CD4-positive, alpha-beta T cell treated with Interleukin-2 at 100 ng/mL for 4 hours (primary cell): ENCODE data around the gene BOD1.
"Not testable (repeated sequence)": the region's sequence is repeated elsewhere in the genome, so short reads cannot be mapped to it uniquely, and the experiment has no call there.

Experiments used
- DNase-seq: peaks from one replicate; pipeline ENCODE4 v3.0.0-alpha.2; 2020; ENCODE audit warnings: low spot score

Gene BOD1

DNA sequence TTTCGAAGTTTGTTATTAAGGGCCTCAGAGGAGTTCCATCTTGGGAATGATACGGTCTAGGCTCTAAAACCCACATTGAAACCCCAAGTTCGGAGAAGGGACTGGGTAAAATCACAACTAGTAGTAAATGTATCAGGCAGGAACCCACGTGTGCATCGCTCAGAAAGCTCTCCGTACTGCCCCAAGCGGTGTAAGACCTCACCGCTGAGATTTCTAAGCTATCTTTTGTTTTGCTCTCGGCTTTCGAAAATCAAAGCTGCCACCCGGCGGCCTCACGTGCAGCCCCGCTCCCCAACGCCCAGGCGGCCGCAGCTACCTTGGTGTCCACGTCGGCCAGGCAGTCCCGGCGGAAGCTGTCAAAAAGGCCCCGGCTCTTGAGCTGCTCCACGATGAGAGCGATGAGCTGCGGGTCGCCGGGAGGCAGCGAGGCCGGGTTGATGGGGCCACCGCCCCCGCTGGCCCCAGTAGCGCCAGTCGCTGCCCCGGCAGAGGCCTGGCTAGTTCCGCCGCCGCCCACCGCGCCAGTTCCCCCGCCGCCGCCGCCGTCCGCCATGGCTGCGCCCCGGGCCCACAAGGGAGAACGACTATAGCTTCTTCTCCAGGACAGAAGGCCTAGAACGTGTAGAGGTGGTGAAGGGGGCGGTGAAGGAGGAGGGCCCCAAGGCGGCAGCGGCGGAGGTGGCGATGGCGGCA lies 420 bp downstream of the BOD1 start:
- peak; percentile 74 for DNase-seq

DNA sequence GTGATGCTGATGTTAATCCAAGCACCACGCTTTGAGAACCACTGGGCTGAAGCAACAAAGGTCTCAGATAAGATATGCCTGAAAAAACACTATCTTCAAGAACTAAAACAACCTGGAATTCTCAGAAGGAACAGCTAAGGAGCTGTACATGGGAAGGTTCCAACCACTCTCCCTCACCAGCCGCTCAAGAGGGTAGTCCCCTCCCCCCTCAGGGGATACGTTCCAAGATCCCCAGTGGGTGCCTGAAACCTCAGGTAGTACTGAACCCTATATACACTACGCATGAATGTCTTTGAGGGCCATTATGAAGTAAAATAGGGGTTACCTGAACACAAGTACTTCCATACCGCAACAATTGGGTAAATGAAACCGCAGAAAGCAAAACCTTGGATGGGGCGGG lies 1.9 kb downstream of the BOD1 start:
- DNase-seq, result no peak

DNA sequence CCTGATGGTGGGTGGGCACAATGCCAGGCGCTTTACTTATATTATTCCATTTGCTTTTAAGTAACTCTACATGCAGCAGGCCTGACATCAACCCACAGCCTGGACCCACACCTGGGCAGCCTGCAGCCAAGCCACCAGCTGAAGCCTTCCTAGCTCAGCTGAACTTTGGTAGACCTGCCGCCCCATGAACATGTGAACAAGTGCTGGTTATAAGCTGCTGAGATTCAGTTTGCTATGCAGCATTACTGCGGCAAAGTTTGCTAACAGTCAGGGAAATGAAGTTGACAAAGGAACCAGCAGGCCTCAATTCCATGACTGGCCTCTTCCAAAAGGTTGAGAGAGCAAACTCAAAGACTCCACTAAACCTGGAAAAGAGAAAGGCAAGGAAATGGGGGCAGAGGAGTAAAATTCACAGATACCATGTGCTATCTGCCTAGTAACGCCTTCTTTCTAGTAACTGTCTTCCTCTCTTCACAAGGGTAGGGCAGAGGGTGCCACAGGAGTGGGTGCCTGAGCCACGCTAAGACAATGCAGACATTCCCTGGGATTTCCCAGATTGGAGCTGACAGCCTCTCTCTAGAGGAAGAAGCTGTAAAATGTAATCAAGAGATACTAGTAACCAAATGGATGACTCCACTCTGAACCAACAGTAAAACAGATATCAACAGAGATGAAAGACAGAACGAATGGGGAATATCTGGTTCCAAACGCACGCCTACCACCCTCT lies 2.9 kb downstream of the BOD1 start:
- no peak for DNase-seq

DNA sequence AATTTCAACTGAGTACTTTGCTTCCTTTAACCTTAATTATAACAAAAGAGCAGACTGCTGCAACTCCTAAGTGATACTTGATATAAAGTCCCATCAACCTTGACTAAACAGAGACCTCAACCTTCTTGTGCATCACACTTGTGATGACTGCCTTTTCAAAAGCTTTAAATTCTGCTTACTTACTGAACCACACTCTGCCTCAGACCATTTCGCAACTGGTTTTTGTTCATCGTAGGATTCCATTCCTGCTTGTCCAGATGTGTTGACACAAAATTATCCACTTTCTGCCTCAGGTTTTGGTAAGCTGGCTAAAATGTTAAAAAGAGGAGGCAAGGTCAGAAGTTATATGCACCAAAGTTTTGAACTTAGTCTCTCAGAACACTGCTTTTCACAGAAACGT lies 3.5 kb downstream of the BOD1 start:
- DNase-seq, result no peak

DNA sequence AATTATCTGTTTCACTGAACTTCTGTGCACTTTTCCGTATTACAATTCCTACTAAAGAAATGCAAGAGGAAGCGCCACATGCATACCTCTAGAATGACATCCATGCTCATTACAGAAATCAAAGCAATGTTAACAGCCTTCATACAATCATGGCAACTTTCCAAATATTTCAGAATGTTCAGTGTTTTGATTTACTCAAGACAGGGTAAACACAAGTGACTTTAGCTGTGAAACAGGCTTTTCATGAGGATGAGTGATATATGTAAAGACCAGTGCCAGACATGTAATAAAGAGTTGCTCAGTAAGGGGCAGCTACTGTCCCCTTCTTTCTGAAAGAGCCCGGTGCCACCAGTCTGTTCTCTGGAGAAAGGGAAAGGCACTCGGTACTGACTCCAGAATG lies 4.7 kb downstream of the BOD1 start:
- DNase-seq, result no peak

DNA sequence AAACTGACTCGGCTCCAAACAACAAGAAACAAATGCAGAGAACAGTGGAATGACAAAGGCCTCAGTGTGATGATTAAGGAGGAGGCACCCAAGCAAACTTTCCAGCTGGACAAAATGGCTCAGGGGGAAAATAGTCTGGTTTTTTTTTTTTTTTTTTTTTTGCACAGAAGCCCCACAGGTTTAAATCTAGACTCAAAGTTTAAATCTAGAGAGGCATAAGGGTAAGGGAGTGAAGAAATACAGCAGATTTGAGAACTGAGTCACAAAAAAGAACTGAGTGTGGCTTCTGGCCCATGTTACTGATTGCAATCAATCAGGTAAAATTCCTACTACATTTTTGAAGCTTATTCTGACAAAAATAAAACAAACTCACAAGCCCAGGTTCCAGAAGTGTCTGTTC lies 12.3 kb downstream of the BOD1 start:
- no peak for DNase-seq

DNA sequence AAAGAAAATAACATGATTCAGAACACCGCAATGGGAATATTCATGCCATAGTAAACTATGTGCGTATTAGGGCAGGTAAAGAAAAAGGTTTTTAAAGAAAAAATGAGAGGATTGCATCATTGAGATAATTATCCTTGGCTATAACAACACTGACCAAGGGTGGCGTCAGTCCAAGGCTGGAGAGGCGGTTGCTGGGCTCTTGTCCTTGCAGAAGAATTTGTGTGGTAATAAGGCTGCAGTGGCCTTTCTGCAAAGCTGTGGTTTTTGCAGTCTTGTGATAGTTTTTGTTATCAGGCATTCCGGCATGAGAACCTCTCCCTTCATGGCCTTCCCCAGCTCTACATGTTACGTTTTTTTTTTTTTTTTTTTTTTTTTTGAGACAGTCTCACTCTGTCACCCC lies 14.0 kb downstream of the BOD1 start:
- no peak for DNase-seq

DNA sequence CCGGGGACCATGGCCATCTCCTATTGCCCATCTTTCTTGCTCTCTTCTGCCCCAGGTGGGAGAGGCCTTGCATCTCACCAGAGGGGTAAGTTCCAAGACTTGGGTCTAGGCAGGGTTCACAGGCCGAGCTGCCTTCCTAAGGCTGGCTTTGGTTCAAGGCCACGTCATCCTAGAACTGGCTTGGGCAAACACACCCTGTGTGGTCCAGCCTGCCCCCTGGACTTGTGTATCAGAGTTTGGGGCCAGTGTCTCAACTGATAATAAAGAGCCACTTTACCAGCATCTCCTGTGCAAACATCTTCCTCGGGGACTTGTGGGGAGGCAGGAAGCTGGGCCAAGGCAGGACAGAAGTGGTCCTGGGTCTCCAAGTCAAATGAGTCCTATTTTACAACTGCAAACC lies 17.8 kb downstream of the BOD1 start:
- no peak for DNase-seq

DNA sequence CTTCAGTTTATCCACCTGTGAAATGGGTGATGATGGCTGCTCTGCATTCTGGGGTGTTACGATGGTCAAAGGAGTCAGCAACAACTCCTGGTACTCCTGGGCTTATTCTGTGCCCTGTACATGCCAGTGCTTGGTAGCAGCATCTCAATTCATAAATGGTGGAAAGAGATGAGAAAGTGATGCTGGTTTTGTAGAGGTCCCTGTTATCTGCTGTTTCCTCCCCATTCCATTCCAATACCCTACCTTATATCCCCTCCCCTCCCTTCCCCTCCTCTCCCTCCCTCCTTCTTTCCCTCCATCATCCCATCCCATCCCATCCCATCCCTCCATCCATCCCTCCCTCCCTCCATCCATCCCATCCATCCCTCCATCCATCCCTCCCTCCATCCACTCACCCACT lies 19.1 kb downstream of the BOD1 start:
- no peak for DNase-seq

DNA sequence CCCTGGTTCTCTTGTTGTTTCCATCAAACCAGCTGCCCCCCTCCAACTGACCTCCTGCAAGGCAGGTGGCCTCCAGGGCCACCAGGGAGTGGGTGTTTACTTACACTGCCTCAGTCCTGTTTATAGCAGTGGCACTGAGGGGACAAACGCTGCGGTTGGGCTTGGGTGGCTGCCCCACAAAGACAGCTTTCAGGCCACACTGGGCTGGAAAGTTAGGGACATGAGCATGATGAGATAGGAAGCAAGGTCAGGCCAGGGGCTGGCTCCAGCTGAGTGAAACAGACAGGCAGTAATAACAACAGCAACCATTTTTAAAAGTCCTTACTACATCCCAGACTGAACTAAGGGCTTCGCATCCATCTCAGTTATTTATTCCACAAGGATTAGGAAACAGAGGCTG lies 20.6 kb downstream of the BOD1 start:
- DNase-seq, result no peak

DNA sequence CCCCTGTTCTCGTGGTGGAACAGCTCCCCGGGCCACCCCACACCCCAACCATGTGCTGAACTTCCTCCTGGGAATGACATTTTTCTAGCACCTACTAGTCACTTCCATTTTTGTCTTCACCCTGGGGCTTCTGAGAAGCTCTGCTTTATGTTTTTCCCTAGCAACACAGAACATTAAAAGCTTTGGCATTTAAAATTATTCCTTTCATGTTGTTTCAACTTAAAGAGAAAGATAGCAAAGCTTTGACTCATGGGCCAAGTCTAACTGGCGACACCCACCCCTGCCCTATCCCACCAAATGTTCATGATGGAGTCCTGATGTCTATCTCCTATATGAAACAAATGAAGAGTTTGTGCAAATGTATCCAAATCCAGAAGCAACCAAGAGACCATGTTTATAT lies 22.4 kb downstream of the BOD1 start:
- no peak for DNase-seq

DNA sequence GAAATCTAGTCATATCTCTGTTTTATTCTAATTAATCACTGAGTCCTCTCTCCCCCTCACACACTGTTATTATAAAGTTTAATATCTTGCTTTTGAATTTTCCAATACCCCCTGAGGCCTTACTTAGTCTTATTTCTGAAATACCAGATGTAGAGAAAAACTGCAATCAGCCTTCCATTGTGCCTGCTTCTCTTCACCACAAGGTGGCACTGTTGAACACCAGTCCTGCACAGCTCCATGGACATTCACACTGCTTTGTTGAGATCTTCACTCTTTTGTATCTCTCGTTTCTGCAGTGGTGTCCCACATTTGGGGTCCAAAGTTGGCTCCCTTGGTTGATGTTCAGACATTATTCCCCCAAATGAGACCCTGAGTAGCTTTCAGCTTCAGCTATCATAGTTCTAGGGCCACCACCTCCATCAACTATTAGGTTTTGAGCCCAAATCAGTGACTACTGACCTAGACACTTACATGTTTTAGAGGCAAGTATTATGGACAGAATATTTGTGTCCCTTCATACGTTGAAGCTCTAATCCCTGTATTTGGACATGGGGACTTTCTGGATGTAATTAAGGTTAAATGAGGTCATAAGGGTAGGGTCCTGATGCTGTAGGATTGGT lies 24.3 kb downstream of the BOD1 start:
- DNase-seq, result no peak

DNA sequence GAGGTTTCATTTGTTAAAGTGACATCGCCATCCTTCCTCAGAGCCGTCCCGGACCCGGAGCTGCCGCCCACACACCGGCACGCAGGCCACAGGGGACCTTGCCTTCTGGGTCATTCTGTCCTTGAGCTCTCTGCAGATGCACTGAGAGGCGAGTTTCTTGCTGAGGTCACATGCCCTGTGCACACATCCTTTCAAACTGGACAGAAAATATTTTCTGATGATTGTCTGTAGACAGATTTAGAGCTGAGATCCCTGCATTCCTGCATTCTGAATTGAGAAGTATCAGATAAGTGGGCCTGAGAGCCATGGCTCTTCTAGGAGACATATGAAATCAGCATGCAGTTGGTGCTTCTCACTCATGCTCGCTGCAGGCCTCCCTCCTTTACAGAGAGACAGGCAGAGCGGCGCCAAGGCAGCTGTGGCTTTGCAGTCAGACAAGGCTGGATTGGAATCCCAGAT lies 25.4 kb downstream of the BOD1 start:
- no peak for DNase-seq

DNA sequence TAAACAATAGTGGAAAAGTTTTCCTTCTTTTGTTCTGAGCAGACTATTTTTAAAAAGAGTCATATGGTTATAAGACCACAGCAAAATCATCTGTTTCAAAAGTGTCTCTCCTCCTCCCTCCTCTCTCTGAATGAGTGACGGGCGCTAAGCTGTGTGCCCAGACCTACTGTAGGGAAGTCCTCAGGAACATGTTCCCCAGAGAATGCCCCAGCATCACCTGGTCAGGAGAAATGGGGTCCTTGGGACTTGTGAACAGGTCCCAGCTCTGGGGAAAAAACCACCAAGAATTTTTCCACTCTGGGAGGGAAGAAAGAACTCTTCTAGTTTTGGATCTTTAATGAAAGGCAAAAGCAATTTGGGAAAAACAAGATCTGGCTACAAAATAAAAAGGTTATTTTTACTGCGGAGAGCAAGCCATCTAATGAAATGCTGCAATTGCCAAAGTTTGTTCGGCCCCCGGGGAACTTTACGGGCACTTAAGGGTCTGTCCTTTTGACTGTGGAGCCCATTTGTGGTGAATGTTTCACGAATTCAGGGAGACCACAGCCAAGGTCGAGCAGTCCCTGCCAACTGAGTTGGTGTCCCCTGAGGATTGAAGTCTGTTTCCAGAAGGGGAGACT lies 25.9 kb downstream of the BOD1 start:
- DNase-seq, result no peak

DNA sequence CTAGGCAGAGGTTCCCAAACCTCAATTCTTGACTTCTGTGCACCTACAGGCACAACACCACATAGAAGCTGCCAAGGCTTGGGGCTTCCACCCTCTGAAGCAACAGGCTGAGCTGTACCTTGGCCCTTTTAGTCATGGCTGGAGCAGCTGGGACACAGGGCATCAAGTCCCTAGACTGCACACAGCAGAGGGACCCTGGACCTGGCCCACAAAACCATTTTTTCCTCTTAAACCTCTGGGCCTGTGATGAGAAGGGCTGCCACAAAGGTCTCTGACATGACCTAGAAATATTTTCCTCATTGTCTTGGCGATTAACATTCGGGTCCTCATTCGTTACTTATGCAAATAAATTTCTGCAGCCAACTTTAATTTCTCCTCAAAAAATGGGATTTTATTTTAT lies 30.3 kb downstream of the BOD1 start:
- not testable (repeated sequence) for DNase-seq

DNA sequence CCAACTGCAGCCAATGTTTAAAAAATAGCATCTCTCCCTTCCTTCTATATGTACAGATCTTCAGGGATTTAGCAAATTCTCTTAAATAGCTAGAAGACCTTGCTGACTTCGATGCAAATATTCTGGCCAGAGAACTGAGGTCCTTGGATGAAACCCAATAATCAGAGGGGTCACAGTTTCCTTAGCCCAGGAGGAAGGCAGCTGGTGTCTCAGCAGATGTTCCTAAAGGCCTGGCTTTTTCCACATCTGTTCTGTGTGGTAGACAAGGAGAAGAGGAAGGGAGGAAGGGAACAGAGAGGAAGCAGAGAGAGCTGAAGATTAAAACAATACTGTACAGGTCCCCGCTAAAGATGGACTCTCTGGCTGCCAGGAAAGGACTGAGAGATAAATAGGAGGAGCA lies 33.1 kb downstream of the BOD1 start:
- no peak for DNase-seq

DNA sequence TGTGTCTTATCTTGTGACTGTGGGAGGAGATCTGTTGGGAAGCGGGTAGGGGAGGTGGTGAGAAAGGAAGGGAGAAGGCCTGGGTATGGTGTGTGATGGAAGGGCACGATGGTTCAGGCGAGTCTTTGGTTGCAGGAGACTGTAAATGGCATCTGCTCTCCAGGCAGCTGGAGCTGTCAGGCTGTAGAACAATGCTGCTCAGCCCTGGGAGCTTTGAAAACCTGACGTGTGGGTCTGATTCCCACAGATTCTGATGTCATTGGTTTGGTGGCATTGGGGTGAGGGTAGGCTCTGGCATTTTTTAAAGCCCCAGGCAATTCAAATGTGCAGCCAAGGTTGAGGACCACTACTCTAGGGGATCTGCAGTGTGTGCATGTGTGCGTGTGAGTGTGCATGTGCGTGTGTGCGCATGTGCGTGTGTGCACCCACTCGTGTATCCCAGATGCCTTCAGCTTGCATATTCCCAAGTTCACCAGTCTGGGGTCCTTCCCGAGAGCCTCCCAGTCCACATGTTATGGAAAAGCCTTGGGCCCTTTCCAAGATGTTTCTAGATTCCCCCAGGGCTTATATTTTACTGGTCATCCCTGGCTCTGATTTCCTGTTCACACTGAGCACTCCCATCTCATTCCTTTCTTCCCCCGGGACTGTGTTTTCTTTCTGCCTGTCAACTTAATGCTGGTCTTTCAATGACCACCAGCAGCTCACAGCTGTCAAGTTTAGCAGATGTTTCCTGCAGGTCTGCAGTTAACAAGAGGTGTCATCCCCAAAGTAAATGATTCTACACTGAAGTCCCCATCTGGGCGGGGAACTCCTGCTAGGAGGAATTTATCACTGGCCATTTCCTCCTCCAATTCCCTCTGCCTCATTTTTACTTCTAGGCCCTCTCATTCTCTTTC lies 34.0 kb downstream of the BOD1 start:
- no peak for DNase-seq

DNA sequence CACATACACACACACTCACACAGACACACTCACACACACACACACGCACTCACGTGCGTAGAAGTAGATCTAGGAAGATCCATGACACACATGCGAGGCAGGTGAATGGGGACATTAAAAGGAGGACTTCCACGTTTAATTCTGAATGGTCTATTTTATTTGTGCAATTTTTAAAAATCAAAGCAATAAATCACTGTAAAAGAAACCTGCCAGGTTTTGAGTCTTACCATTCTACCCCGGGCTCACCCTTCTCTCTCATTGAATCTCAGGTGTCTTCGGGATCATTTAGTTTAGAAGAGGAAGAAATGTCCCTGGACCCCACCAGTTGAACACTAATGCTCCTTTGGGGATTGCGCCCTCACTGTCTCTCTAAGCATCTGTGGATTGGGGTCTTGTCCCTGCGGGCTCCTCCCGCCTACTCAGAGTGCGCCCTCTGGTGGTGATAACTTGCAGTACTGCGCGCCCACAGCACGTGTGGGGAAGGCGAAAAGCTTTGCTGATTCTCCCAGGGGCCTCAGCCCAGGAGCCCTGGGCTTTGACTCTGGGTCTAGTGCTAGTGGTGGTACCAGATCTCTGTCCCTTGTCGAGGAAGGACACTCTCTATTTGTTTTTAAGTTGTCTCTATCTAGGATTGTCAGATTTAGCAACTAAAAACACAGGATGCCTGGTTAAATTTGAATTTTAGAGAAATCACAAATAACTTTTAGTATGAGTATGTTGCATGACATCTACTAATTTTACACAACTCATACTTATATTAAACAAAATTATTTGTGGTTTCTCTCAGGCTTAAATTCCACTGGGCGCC lies 34.8 kb downstream of the BOD1 start:
- DNase-seq, result peak; percentile 17

DNA sequence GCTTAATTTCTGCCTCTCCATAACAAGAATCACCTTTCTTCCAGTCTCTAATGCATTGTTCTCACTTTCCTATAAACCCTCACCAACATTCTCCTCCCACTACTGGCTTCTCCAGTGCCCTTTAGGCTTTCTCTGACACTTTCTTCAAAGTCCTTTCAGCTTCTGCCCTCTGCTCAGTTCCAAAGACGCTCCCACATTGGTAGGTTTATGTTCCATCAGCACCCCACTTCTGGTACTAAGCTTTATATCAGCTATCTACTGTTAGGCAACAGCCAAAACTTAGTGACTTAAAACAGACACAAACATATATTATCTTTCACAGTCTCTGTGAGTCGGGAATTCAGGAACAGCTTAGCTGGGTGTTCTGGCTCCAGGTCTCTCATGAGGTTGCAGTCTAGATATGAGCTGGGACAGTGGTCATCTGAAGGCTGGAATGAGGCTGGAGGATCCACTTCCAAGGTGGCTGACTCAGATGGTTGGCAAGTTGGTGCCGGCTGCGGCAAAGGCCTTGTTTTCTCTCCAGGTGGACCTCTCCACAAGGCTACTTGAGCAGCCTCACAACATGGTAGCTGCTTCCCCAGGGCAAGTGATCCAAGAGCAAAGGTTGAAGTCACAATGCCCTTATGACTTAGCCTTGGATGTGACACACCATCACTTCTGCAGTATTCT lies 37.4 kb downstream of the BOD1 start:
- no peak for DNase-seq

DNA sequence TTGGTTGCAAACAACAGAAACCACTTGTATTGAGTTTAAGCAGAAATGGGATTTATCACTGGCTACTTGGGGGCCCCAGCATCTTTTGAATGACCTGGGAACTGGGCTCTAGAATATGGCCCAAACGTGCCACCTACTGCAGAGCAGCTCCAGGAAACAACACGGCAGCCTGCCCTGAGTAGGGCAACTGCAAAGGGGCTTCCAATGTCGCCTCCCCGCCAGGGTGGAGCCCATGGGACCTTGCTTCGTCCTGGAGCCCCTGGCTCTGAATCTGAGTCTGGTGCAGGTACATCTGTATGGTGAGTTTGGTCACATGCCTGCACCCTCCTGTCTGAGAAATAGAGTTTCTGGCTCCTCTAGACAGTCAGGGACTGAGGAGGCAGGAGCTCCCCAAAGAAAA lies 38.6 kb downstream of the BOD1 start:
- no peak for DNase-seq

DNA sequence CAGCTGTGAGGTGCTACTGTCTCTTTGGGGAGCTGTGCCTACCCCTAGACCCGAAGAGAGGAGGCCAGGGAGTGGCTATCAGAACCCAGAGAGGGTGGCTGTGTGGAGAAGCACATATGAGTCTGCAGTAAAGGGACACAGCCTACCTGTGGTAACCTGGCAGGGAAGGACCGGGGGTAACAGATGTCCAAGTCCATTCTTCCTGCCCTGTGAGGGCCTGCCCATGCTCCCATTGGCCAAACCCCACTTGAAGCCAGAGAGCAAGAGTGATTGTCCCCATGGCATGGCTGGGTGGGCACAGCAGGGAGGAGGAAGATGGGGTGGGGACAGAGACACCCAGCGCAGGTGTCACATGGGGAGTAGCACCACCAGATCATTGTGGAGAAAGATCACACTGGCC lies 39.3 kb downstream of the BOD1 start:
- DNase-seq, result no peak
